CD4-positive, alpha-beta T cell treated with Interferon alpha-2 for 1 hour (primary cell): Measurements from ENCODE around the gene MRPL40.

ENCODE experiments used
- DNase-seq, 2 donors: peaks; one replicate each; pipeline ENCODE4 v3.0.0-alpha.2; 2020 to 2022

The MRPL40 gene

DNA sequence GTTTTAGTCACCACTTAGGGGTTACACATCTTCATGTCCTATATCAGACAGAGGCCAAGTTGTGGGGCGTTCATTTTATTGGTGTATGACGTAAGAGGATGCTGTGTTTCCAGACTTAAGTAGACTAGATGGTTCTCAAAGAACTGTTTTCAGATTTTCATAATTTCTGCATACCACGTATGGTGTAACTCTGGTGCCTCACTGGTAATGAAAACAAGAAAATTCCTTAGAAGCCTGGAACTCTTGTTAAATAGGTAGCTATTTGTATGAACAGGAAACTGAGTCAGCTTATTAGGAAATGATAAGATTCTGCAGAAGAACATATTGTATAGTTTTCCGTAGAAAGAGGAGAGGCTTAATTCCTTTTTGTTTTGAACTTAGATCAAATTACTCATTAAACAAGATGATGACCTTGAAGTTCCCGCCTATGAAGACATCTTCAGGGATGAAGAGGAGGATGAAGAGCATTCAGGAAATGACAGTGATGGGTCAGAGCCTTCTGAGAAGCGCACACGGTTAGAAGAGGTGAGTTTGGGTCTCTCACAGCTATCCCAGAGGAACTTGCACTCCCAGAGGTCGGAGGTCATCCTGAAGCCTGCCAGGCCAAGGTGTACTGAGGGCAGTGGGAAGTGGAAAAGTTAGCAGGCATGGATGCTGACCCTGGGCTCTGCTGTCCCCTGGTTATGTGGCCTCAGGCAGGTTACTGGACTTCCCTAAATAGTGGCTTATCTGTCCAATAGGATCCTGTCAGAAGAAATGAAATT is 51.3 kb downstream of the MRPL40 start:
- DNase-seq, result no peak
